ENCODE measurements around the gene ADAMTS3.

GRCh38 chr4:72566464-72566972 is 2.5 kb downstream of the ADAMTS3 start:
- TF ChIP-seq, protein P1, sequence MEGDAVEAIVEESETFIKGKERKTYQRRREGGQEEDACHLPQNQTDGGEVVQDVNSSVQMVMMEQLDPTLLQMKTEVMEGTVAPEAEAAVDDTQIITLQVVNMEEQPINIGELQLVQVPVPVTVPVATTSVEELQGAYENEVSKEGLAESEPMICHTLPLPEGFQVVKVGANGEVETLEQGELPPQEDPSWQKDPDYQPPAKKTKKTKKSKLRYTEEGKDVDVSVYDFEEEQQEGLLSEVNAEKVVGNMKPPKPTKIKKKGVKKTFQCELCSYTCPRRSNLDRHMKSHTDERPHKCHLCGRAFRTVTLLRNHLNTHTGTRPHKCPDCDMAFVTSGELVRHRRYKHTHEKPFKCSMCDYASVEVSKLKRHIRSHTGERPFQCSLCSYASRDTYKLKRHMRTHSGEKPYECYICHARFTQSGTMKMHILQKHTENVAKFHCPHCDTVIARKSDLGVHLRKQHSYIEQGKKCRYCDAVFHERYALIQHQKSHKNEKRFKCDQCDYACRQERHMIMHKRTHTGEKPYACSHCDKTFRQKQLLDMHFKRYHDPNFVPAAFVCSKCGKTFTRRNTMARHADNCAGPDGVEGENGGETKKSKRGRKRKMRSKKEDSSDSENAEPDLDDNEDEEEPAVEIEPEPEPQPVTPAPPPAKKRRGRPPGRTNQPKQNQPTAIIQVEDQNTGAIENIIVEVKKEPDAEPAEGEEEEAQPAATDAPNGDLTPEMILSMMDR (conservative IDR thresholded peaks at IDR 0.05; ENCODE audit: low read length), result no peak
- no peak for TF ChIP-seq EZH2phosphoT487 (IDR thresholded peaks at IDR 0.05; ENCODE audit: borderline replicate concordance, low read depth, low read length)

All from OCI-LY7 (cell line).